Mesendoderm (in vitro differentiated cells): ENCODE measurements around the gene CUX1.

ENCODE experiments used
- DNase-seq: peaks from one replicate; pipeline ENCODE4 v3.0.0; 2013
- H2AK5ac ChIP-seq: 2 replicates; pipeline ENCODE4 v1.6.1; 2013; ENCODE audit warnings: low read length, inconsistent platforms
- H2BK120ac ChIP-seq: 2 replicates; pipeline ENCODE4 v1.6.1; 2013; ENCODE audit warnings: low read depth, mild to moderate bottlenecking, low read length, moderate library complexity, mixed read lengths
- H2BK15ac ChIP-seq: replicated peaks from 2 replicates; pipeline ENCODE4 v1.6.1; 2013; ENCODE audit warnings: low read depth, mild to moderate bottlenecking, moderate library complexity
- H2BK5ac ChIP-seq: 2 replicates; pipeline ENCODE4 v1.6.1; 2013; ENCODE audit warnings: low read length, inconsistent platforms
- H3K18ac ChIP-seq: 2 replicates; pipeline ENCODE4 v1.6.1; 2013; ENCODE audit warnings: mild to moderate bottlenecking, low read length, mixed read lengths
- H3K23ac ChIP-seq: one replicate; pipeline ENCODE4 v1.6.1; 2013; ENCODE audit warnings: low read length
- H3K27ac ChIP-seq: 2 replicates; pipeline ENCODE4 v1.5.1; 2013; ENCODE audit warnings: low read depth, mild to moderate bottlenecking, inconsistent platforms, low read length, moderate library complexity
- H3K27me3 ChIP-seq: 2 replicates; pipeline ENCODE4 v1.6.1; 2013; ENCODE audit warnings: low read length, control low read depth, mild to moderate bottlenecking, inconsistent platforms; ENCODE audit not compliant: insufficient read depth, poor library complexity
- H3K36me3 ChIP-seq: 2 replicates; pipeline ENCODE4 v1.6.1; 2013; ENCODE audit warnings: low read length, inconsistent platforms; ENCODE audit not compliant: control insufficient read depth, insufficient read depth
- H3K4ac ChIP-seq: one replicate; pipeline ENCODE4 v1.6.1; 2013; ENCODE audit warnings: low read depth, mild to moderate bottlenecking, low read length, moderate library complexity
- H3K4me1 ChIP-seq: 2 replicates; pipeline ENCODE4 v1.6.1; 2013; ENCODE audit warnings: low read depth, low read length, inconsistent platforms; ENCODE audit not compliant: control insufficient read depth
- H3K4me2 ChIP-seq: 2 replicates; pipeline ENCODE4 v1.6.1; 2013; ENCODE audit warnings: low read length
- H3K4me3 ChIP-seq: 2 replicates; pipeline ENCODE4 v1.5.1; 2013; ENCODE audit warnings: mild to moderate bottlenecking, low read length
- H3K56ac ChIP-seq: one replicate; pipeline ENCODE4 v1.6.1; 2013; ENCODE audit warnings: low read length
- H3K79me1 ChIP-seq: 2 replicates; pipeline ENCODE4 v1.6.1; 2013; ENCODE audit warnings: low read length, inconsistent platforms
- H3K79me2 ChIP-seq: 2 replicates; pipeline ENCODE4 v1.6.1; 2013; ENCODE audit warnings: mild to moderate bottlenecking, low read length; ENCODE audit not compliant: control insufficient read depth, insufficient read depth
- H3K9ac ChIP-seq: 2 replicates; pipeline ENCODE4 v1.6.1; 2013; ENCODE audit warnings: low read length, inconsistent platforms
- H4K5ac ChIP-seq: one replicate; pipeline ENCODE4 v1.6.1; 2013; ENCODE audit warnings: low read length
- H4K8ac ChIP-seq: one replicate; pipeline ENCODE4 v1.6.1; 2013; ENCODE audit warnings: low read depth, mild to moderate bottlenecking, control low read depth, low read length, moderate library complexity
- WGBS: extraction: QIAGEN DNeasy Blood & Tissue Kit; methylation state at CpG from one replicate; pipeline ENCODE4 v1.1.7; 2013; ENCODE audit warnings: low lambda C conversion rate, missing lambda C conversion rate; ENCODE audit not compliant: insufficient coverage; ENCODE audit errors: extremely low coverage; 5-methylcytosine and 5-hydroxymethylcytosine counted together

CUX1 gene

GRCh38 chr7:102241431-102241830, 424.0 kb downstream of the CUX1 start:
- no peak overlapping the region for H2BK15ac ChIP-seq
- H2BK120ac ChIP-seq, result no peak overlapping the region
- no peak for DNase-seq
- H3K4ac ChIP-seq, result no peak overlapping the region
- no peak overlapping the region for H3K56ac ChIP-seq
- no peak overlapping the region for H3K27ac ChIP-seq
- H4K8ac ChIP-seq, result no peak overlapping the region
- H3K23ac ChIP-seq, result no peak overlapping the region
- no CpG with 5 or more reads among the region's 8 CpGs for WGBS
- peaks cover 8% of the 10 kb centered on the region for H3K36me3 ChIP-seq
- H3K79me2 ChIP-seq, result no peaks in the 10 kb centered on the region
- H3K27me3 ChIP-seq, result no peaks in the 10 kb centered on the region
- no peak overlapping the region for H3K4me2 ChIP-seq
- no peak overlapping the region for H4K5ac ChIP-seq
- no peak overlapping the region for H2AK5ac ChIP-seq
- no peak overlapping the region for H3K4me3 ChIP-seq
- no peaks in the 10 kb centered on the region for H3K4me1 ChIP-seq
- H3K9ac ChIP-seq, result no peak overlapping the region
- H2BK5ac ChIP-seq, result no peak overlapping the region
- H3K79me1 ChIP-seq, result no peaks in the 10 kb centered on the region
- no peak overlapping the region for H3K18ac ChIP-seq

DNA sequence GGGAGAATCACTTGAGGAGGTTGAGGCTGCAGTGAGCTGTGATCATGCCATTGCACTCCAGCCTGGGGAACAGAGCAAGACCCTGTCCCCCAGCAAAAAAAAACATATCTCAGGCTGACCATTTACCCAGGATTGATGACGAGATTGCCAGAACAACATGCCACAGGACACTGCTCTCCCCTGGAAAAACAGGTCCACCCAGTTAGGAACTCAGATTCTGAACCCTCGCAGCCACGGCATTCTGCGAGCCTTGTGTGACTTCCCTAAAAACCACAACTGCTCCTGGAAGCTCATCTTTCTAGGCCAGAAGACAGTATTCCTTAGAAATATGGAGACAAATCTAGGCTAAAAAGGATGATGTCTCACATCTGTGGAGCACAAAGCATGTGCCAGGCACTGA, 427.2 kb downstream of the CUX1 start:
- no peak overlapping the region for H2AK5ac ChIP-seq

GRCh38 chr7:102248081-102248455, 430.6 kb downstream of the CUX1 start:
- H2BK5ac ChIP-seq, result no peak overlapping the region
- H3K79me1 ChIP-seq, result no peaks in the 10 kb centered on the region
- no peaks in the 10 kb centered on the region for H3K79me2 ChIP-seq
- no peak overlapping the region for H3K4ac ChIP-seq
- H3K4me3 ChIP-seq, result no peak overlapping the region
- no peak overlapping the region for H2AK5ac ChIP-seq
- H3K9ac ChIP-seq, result peak overlapping the region; percentile 49
- H3K4me2 ChIP-seq, result no peak overlapping the region
- no CpG with 5 or more reads among the region's 14 CpGs for WGBS
- no peak for DNase-seq
- no peaks in the 10 kb centered on the region for H3K4me1 ChIP-seq
- no peak overlapping the region for H3K27ac ChIP-seq
- H3K27me3 ChIP-seq, result no peaks in the 10 kb centered on the region
- no peak overlapping the region for H2BK15ac ChIP-seq
- peaks cover 4% of the 10 kb centered on the region for H3K36me3 ChIP-seq
- H4K5ac ChIP-seq, result no peak overlapping the region
- no peak overlapping the region for H3K23ac ChIP-seq
- H2BK120ac ChIP-seq, result no peak overlapping the region
- peak overlapping the region; percentile 56 for H3K56ac ChIP-seq
- no peak overlapping the region for H3K18ac ChIP-seq
- no peak overlapping the region for H4K8ac ChIP-seq

More for the DNA sequence above, 427.2 kb downstream of the CUX1 start:
- Histone ChIP-seq H2BK15ac (no peak overlapping the region), H3K56ac (no peak overlapping the region), H3K4ac (no peak overlapping the region), H3K9ac (no peak overlapping the region), H3K4me3 (no peak overlapping the region), H3K27ac (no peak overlapping the region), H3K4me2 (no peak overlapping the region), H4K8ac (no peak overlapping the region), H3K4me1 (no peaks in the 10 kb centered on the region), H3K27me3 (no peaks in the 10 kb centered on the region), H3K18ac (no peak overlapping the region), H3K23ac (no peak overlapping the region), H4K5ac (no peak overlapping the region), H2BK5ac (no peak overlapping the region), H3K36me3 (peaks cover 6% of the 10 kb centered on the region), H3K79me1 (no peaks in the 10 kb centered on the region), H2BK120ac (no peak overlapping the region), H3K79me2 (no peaks in the 10 kb centered on the region)
- no peak for DNase-seq
- no CpG with 5 or more reads among the region's 4 CpGs for WGBS

DNA sequence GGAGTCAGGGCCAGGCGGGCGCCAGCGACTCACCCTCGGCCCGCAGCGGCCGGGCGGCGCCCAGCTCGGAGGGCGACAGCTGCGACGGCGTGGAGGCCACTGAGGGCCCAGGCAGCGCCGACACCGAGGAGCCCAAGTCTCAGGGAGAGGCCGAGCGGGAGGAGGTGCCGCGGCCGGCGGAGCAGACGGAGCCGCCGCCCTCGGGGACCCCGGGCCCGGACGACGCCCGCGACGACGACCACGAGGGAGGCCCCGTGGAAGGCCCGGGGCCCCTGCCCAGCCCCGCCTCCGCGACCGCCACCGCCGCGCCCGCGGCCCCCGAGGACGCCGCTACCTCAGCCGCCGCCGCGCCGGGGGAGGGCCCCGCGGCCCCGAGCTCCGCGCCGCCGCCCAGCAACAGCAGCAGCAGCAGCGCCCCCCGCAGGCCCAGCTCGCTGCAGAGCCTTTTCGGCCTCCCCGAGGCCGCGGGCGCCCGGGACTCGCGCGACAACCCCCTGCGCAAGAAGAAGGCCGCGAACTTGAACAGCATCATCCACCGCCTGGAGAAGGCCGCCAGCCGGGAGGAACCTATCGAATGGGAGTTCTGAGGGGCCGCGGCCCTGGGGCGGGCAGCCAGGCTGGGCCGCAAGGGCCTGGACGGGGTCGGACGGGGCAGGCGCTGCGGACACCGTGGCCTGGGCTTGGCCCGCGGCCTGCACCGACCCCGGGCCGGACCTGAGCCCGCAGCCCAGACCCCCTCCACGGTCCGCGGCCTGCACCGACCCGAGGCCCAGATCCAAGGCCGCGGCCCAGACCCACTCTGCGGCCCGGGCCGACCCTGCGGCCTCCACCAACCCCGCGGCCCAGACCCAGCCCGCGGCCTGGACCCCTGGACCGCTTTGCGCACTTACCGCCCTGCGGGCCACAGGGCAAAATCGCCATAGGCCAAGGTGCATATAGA, 431.3 kb downstream of the CUX1 start:
- H4K8ac ChIP-seq, result no peak overlapping the region
- no peak overlapping the region for H3K27ac ChIP-seq
- no peak overlapping the region for H3K4me2 ChIP-seq
- no peaks in the 10 kb centered on the region for H3K27me3 ChIP-seq
- H2BK5ac ChIP-seq, result no peak overlapping the region
- no peak overlapping the region for H3K18ac ChIP-seq
- no peak overlapping the region for H3K4me3 ChIP-seq
- DNase-seq, result peak; percentile 48
- peaks cover 4% of the 10 kb centered on the region for H3K36me3 ChIP-seq
- no peaks in the 10 kb centered on the region for H3K4me1 ChIP-seq
- no peak overlapping the region for H2BK120ac ChIP-seq
- no peak overlapping the region for H2BK15ac ChIP-seq
- H3K4ac ChIP-seq, result no peak overlapping the region
- H3K9ac ChIP-seq, result peak overlapping the region; percentile 49
- no CpG with 5 or more reads among the region's 117 CpGs for whole genome bisulfite sequencing
- peak overlapping the region; percentile 56 for H3K56ac ChIP-seq
- no peak overlapping the region for H4K5ac ChIP-seq
- no peak overlapping the region for H2AK5ac ChIP-seq
- H3K79me2 ChIP-seq, result no peaks in the 10 kb centered on the region
- H3K23ac ChIP-seq, result no peak overlapping the region
- no peaks in the 10 kb centered on the region for H3K79me1 ChIP-seq

- H3K4me3 ChIP-seq, result no peak overlapping the region
- no peak overlapping the region for H3K9ac ChIP-seq
- no peaks in the 10 kb centered on the region for H3K79me1 ChIP-seq
- no peak for DNase-seq
- H3K56ac ChIP-seq, result no peak overlapping the region
- no peak overlapping the region for H2BK120ac ChIP-seq
- no peak overlapping the region for H2BK15ac ChIP-seq
- H3K27me3 ChIP-seq, result no peaks in the 10 kb centered on the region
- no peak overlapping the region for H3K4ac ChIP-seq
- WGBS, result no CpG with 5 or more reads among the region's 7 CpGs
- H3K18ac ChIP-seq, result no peak overlapping the region
- no peaks in the 10 kb centered on the region for H3K79me2 ChIP-seq
- H2AK5ac ChIP-seq, result no peak overlapping the region
- H3K36me3 ChIP-seq, result peaks cover 3% of the 10 kb centered on the region
- H2BK5ac ChIP-seq, result no peak overlapping the region
- H3K23ac ChIP-seq, result no peak overlapping the region
- H3K27ac ChIP-seq, result no peak overlapping the region
- H4K5ac ChIP-seq, result no peak overlapping the region
- H4K8ac ChIP-seq, result no peak overlapping the region
- H3K4me2 ChIP-seq, result no peak overlapping the region
- no peaks in the 10 kb centered on the region for H3K4me1 ChIP-seq
Measured at GRCh38 chr7:102251531-102252365, 434.3 kb downstream of the CUX1 start.
